Astrocyte (in vitro differentiated cells and primary cell): ENCODE data around the gene TTC33. TPM values are rescaled to one million over a fixed set of nuclear protein-coding genes. Genes with fewer than 3 reads are reported as not detected.
"Not testable (repeated sequence)": the region's sequence is repeated elsewhere in the genome, so short reads cannot be mapped to it uniquely, and the experiment has no call there.

Source experiments
- DNase-seq: peaks from one replicate; pipeline ENCODE4 v3.0.0-alpha.2; 2010; ENCODE audit warnings: low read depth
- FAIRE-seq: peaks from 2 replicates; lab custom pipeline; 2011; peaks lifted over from hg19 to GRCh38; lab: Jason Lieb, UNC
- H2AFZ ChIP-seq: 2 replicates; pipeline ENCODE4 v1.6.0; 2012; ENCODE audit warnings: low read depth, low read length, inconsistent platforms
- H3K27ac ChIP-seq: 2 replicates; pipeline ENCODE4 v1.5.1; 2011; ENCODE audit warnings: low read depth, low read length, inconsistent platforms
- H3K27me3 ChIP-seq: 2 replicates; pipeline ENCODE4 v1.6.0; 2011; ENCODE audit warnings: low read length, inconsistent platforms; ENCODE audit not compliant: insufficient read depth
- H3K36me3 ChIP-seq: 2 replicates; pipeline ENCODE4 v1.5.1; 2011; ENCODE audit warnings: low read length, inconsistent platforms; ENCODE audit not compliant: insufficient read depth
- H3K4me1 ChIP-seq: 2 replicates; pipeline ENCODE4 v1.5.1; 2011; ENCODE audit warnings: low read length, inconsistent platforms; ENCODE audit not compliant: insufficient read depth
- H3K4me2 ChIP-seq: 2 replicates; pipeline ENCODE4 v1.6.0; 2012; ENCODE audit warnings: low read length, inconsistent platforms
- H3K4me3 ChIP-seq: 2 replicates; pipeline ENCODE4 v1.5.1; 2011; ENCODE audit warnings: low read depth, mild to moderate bottlenecking, low read length, inconsistent platforms; ENCODE audit not compliant: insufficient read depth
- H3K79me2 ChIP-seq: 2 replicates; pipeline ENCODE4 v1.6.0; 2012; ENCODE audit warnings: mild to moderate bottlenecking, low read length, inconsistent platforms; ENCODE audit not compliant: insufficient read depth
- H3K9ac ChIP-seq: 2 replicates; pipeline ENCODE4 v1.6.0; 2012; ENCODE audit warnings: mild to moderate bottlenecking, low read length, inconsistent platforms
- H3K9me3 ChIP-seq: 2 replicates; pipeline ENCODE4 v1.5.1; 2012; ENCODE audit warnings: low read depth, mild to moderate bottlenecking, low read length, inconsistent platforms; ENCODE audit not compliant: insufficient read depth
- H4K20me1 ChIP-seq: 2 replicates; pipeline ENCODE4 v1.6.0; 2012; ENCODE audit warnings: low read length, inconsistent platforms; ENCODE audit not compliant: insufficient read depth
- H3K27ac Mint-ChIP-seq: one replicate; pipeline ENCODE4 v1.8.0; 2021; ENCODE audit warnings: mild to moderate bottlenecking, mixed read lengths; ENCODE audit not compliant: unreplicated experiment
- H3K27me3 Mint-ChIP-seq: one replicate; pipeline ENCODE4 v1.8.0; 2021; ENCODE audit warnings: low read depth, mixed read lengths; ENCODE audit not compliant: unreplicated experiment
- H3K36me3 Mint-ChIP-seq: one replicate; pipeline ENCODE4 v1.8.0; 2021; ENCODE audit warnings: low read depth, mixed read lengths; ENCODE audit not compliant: unreplicated experiment
- H3K4me1 Mint-ChIP-seq: one replicate; pipeline ENCODE4 v1.8.0; 2021; ENCODE audit warnings: low read depth, mixed read lengths; ENCODE audit not compliant: unreplicated experiment
- H3K4me3 Mint-ChIP-seq: one replicate; pipeline ENCODE4 v1.8.0; 2021; ENCODE audit warnings: mild to moderate bottlenecking, moderate library complexity, mixed read lengths; ENCODE audit not compliant: unreplicated experiment
- H3K9me3 Mint-ChIP-seq: one replicate; pipeline ENCODE4 v1.8.0; 2021; ENCODE audit warnings: mild to moderate bottlenecking, mixed read lengths; ENCODE audit not compliant: unreplicated experiment
- CTCF ChIP-seq: IDR thresholded peaks from 2 replicates; pipeline ENCODE4 v1.5.1; 2011; ENCODE audit warnings: low read depth, mild to moderate bottlenecking, inconsistent platforms, low read length, moderate library complexity; ENCODE audit not compliant: insufficient read depth
- EZH2 ChIP-seq: IDR thresholded peaks from 2 replicates; pipeline ENCODE4 v1.6.1; 2012; ENCODE audit warnings: mild to moderate bottlenecking, low read length, inconsistent platforms; ENCODE audit not compliant: insufficient read depth
- total RNA-seq: library from RNA; stranded (reverse); gene quantifications from 2 replicates; pipeline ENCODE4 v1.2.1, GENCODE V29; 2021

The TTC33 gene
- total RNA-seq, 1 donor from 2014 or later: 13.3 TPM

GRCh38 chr5:40792691-40793090, 36.9 kb upstream of the TTC33 start:
- not testable (repeated sequence) for H3K9me3 ChIP-seq, H3K27me3 Mint-ChIP-seq, H3K9me3 Mint-ChIP-seq, H3K4me1 ChIP-seq, H2AFZ ChIP-seq, H3K4me3 ChIP-seq, DNase-seq, H3K9ac ChIP-seq, H3K27ac ChIP-seq, H3K36me3 ChIP-seq, H3K4me3 Mint-ChIP-seq, FAIRE-seq, H3K4me2 ChIP-seq, H3K27ac Mint-ChIP-seq, H3K27me3 ChIP-seq, H3K36me3 Mint-ChIP-seq
- Histone ChIP-seq H3K79me2 (peaks cover 96% of the 10 kb centered on the region), H4K20me1 (peaks cover 89% of the 10 kb centered on the region)
- H3K4me1 Mint-ChIP-seq: peaks cover 10% of the 10 kb centered on the region

- Histone ChIP-seq H4K20me1 (peaks cover 88% of the 10 kb centered on the region), H3K4me2 (peak overlapping the region; percentile 2), H3K9me3 (no peaks in the 10 kb centered on the region), H3K27ac (no peak overlapping the region), H2AFZ (no peak overlapping the region), H3K9ac (no peak overlapping the region), H3K36me3 (peaks cover 2% of the 10 kb centered on the region), H3K79me2 (peaks cover 98% of the 10 kb centered on the region), H3K4me1 (no peaks in the 10 kb centered on the region), H3K4me3 (no peak overlapping the region), H3K27me3 (no peaks in the 10 kb centered on the region)
- FAIRE-seq: no peak
- peaks cover 4% of the 10 kb centered on the region for H3K36me3 Mint-ChIP-seq
- no peak overlapping the region for H3K4me3 Mint-ChIP-seq
- H3K9me3 Mint-ChIP-seq: no peaks in the 10 kb centered on the region
- H3K27me3 Mint-ChIP-seq: no peaks in the 10 kb centered on the region
- peaks cover 10% of the 10 kb centered on the region for H3K4me1 Mint-ChIP-seq
- H3K27ac Mint-ChIP-seq: no peak overlapping the region
- no peak for DNase-seq
- TF ChIP-seq CTCF (no peak), EZH2 (no peak)
Measured at GRCh38 chr5:40791715-40792139, 36.0 kb upstream of the TTC33 start.

GRCh38 chr5:40790947-40791593, 35.3 kb upstream of the TTC33 start:
- FAIRE-seq (no peak), DNase-seq (peak; percentile 32)
- peaks cover 88% of the 10 kb centered on the region for H4K20me1 ChIP-seq
- no peak overlapping the region for H3K4me3 ChIP-seq
- no peak overlapping the region for H3K9ac ChIP-seq
- H3K27ac ChIP-seq: no peak overlapping the region
- TF ChIP-seq CTCF: no peak
- TF ChIP-seq EZH2: no peak
- peaks cover 98% of the 10 kb centered on the region for H3K79me2 ChIP-seq
- H2AFZ ChIP-seq: no peak overlapping the region
- H3K4me3 Mint-ChIP-seq: no peak overlapping the region
- peaks cover 2% of the 10 kb centered on the region for H3K36me3 ChIP-seq
- no peaks in the 10 kb centered on the region for H3K9me3 ChIP-seq
- H3K27me3 Mint-ChIP-seq: no peaks in the 10 kb centered on the region
- H3K27ac Mint-ChIP-seq: no peak overlapping the region
- H3K36me3 Mint-ChIP-seq: peaks cover 7% of the 10 kb centered on the region
- no peaks in the 10 kb centered on the region for H3K4me1 ChIP-seq
- H3K9me3 Mint-ChIP-seq: no peaks in the 10 kb centered on the region
- peak overlapping the region; percentile 2 for H3K4me2 ChIP-seq
- H3K27me3 ChIP-seq: no peaks in the 10 kb centered on the region
- peaks cover 7% of the 10 kb centered on the region for H3K4me1 Mint-ChIP-seq

GRCh38 chr5:40788941-40789340, 33.2 kb upstream of the TTC33 start:
- peaks cover 90% of the 10 kb centered on the region for H4K20me1 ChIP-seq
- not testable (repeated sequence) for H2AFZ ChIP-seq, H3K9ac ChIP-seq, FAIRE-seq, H3K9me3 ChIP-seq, DNase-seq, H3K36me3 ChIP-seq, H3K9me3 Mint-ChIP-seq, H3K4me3 Mint-ChIP-seq, H3K4me2 ChIP-seq, H3K4me1 ChIP-seq, H3K27me3 ChIP-seq, H3K27me3 Mint-ChIP-seq, H3K36me3 Mint-ChIP-seq, H3K4me3 ChIP-seq, H3K27ac ChIP-seq, H3K27ac Mint-ChIP-seq
- H3K79me2 ChIP-seq: peaks cover 100% of the 10 kb centered on the region
- peaks cover 11% of the 10 kb centered on the region for H3K4me1 Mint-ChIP-seq
